ENCODE measurements around the gene HYDIN.

HYDIN gene

GRCh38 chr16:70759666-70760065 is 470.9 kb downstream of the HYDIN start:
- no peak overlapping the region for H3K4me3 ChIP-seq (ENCODE audit: low read depth, low read length)
- H3K4me2 ChIP-seq (ENCODE audit: low read length) = no peak overlapping the region
- no peak for TF ChIP-seq CTCF (IDR thresholded peaks at IDR 0.05)
- H3K79me2 ChIP-seq = peaks cover 11% of the 10 kb centered on the region
- H3K4me1 ChIP-seq = no peaks in the 10 kb centered on the region
- no peak overlapping the region for H2AFZ ChIP-seq
- no peak overlapping the region for H3K27ac ChIP-seq
- no peaks in the 10 kb centered on the region for H3K9me3 ChIP-seq (ENCODE audit: control insufficient read depth, low read length)
- H3K9ac ChIP-seq = no peak overlapping the region
- H3K27me3 ChIP-seq (ENCODE audit: control insufficient read depth, insufficient read depth, low read length) = no peaks in the 10 kb centered on the region
- no peaks in the 10 kb centered on the region for H3K36me3 ChIP-seq (ENCODE audit: control insufficient read depth, insufficient read depth, low read length)

GRCh38 chr16:70758786-70759185 is 471.7 kb downstream of the HYDIN start:
- H3K36me3 ChIP-seq (ENCODE audit: control insufficient read depth, insufficient read depth, low read length) = no peaks in the 10 kb centered on the region
- no peak overlapping the region for H3K9ac ChIP-seq
- H3K27me3 ChIP-seq (ENCODE audit: control insufficient read depth, insufficient read depth, low read length) = no peaks in the 10 kb centered on the region
- no peaks in the 10 kb centered on the region for H3K9me3 ChIP-seq (ENCODE audit: control insufficient read depth, low read length)
- no peaks in the 10 kb centered on the region for H3K4me1 ChIP-seq
- no peak overlapping the region for H3K27ac ChIP-seq
- peaks cover 11% of the 10 kb centered on the region for H3K79me2 ChIP-seq
- H3K4me3 ChIP-seq (ENCODE audit: low read depth, low read length) = no peak overlapping the region
- H3K4me2 ChIP-seq (ENCODE audit: low read length) = no peak overlapping the region
- no peak overlapping the region for H2AFZ ChIP-seq
- no peak for TF ChIP-seq CTCF (IDR thresholded peaks at IDR 0.05)

Measured in parathyroid adenoma (tissue), 2 donors.